NCI-H2171 (cell line): Measurements from ENCODE around the gene KRT6A.
"Not testable (repeated sequence)": the region's sequence is repeated elsewhere in the genome, so short reads cannot be mapped to it uniquely, and the experiment has no call there.

Source experiments
- DNase-seq: peaks from one replicate; lab custom pipeline; 2025; lab: John Stamatoyannopoulos, UW

KRT6A gene

GRCh38 chr12:52458861-52459260 lies 34.2 kb downstream of the KRT6A start:
- DNase-seq, result no peak

- DNase-seq, result no peak
Measured at GRCh38 chr12:52455821-52456220, 37.2 kb downstream of the KRT6A start.

- no peak for DNase-seq
Measured at GRCh38 chr12:52454411-52455201, 38.5 kb downstream of the KRT6A start.

DNA sequence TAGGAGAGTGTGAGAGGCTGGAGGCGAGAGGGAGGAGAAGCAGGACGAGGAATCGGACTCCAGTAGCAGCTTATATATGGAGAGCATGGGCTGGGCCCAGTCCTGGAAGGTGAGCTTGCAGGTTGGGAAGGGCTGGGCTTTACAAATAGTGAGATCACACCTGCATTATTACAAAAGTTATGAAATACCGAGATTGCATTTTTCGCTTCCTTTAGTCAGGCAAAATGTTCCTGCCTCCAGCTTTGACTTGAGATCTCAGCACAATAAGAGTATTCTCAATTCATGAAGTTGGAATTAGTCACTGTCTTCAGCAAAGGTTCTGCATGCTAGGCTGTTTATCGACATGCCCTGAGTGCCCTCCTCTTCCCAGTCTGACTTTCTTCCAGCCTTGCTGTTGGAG lies 41.0 kb downstream of the KRT6A start, which contains the start of gene KRT6B:
KRT6B (minus strand) TSS at position 46 of the 400 bp plus-strand sequence. CDS start 68 bp downstream, outside the sequence.
- no peak for DNase-seq

- DNase-seq, result no peak
Measured at GRCh38 chr12:52448228-52448627, 44.8 kb downstream of the KRT6A start.

GRCh38 chr12:52447196-52447595 lies 45.9 kb downstream of the KRT6A start:
- not testable (repeated sequence) for DNase-seq

GRCh38 chr12:52446367-52447045 lies 46.6 kb downstream of the KRT6A start:
- no peak for DNase-seq

- no peak for DNase-seq
Measured at GRCh38 chr12:52445876-52446275, 47.2 kb downstream of the KRT6A start.

DNA sequence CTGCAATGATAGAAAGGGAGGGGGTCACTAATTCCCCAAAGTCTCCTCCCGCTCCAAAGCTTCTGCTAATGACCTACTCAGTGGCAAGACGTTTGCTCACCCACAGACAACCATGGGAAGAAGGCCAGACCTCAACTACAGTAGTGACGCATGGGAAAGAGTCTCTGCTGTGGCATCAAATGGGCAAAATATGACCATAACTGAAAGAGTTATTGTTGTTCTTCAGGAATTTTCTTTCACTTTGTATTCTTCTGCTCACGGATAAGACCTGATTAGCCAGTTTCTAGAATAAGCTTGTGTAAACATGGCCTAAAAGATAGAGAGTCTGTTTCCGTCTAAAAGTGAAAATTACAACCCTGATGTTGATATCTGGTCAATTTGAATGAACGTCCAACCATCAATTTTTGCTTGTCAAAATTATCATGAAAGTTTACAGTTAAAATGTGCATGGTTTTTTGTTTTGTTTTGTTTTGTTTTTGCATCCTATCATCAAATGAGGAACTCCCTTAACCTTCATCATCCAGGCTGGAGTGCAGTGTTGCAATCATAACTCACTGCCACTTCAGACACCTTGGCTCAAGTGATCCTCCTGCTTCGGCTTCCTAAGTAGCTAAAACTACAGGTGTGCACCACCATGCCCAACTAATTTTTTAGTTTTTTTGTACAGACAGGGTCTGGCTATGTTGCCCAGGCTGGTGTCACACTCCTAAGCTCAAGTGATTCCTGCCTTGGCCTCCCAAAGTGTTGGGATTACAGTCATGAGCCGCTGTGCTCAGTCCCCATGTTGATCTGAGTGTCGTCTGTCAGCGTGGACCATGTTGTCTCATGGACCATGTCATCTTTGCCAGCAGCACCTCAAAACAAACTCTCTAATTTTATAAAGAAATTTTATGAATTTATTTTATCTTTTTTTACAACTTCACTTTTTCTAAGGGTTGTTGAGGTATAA lies 48.1 kb downstream of the KRT6A start:
- no peak for DNase-seq

DNA sequence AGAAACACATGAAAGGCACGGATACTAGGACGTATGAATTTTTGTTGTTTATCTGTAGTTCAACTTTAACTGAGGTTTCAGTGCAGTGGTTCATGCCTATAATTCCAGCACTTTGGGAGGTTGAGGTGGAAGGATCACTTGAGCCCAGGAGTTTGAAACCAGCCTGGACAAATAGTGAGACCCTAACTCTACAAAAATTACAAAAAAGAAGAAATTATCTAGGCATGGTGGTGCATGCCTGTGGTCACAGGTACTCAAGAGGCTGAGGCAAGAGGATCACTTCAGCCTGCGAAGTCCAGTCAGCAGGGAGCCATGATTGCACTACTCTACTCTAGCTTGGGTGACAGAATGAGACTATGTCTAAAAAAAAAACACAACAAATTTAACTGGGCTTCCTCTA lies 49.1 kb downstream of the KRT6A start:
- DNase-seq, result no peak

GRCh38 chr12:52442600-52443061 lies 50.4 kb downstream of the KRT6A start:
- no peak for DNase-seq

- DNase-seq, result no peak
Measured at GRCh38 chr12:52441320-52441911, 51.6 kb downstream of the KRT6A start.

DNA sequence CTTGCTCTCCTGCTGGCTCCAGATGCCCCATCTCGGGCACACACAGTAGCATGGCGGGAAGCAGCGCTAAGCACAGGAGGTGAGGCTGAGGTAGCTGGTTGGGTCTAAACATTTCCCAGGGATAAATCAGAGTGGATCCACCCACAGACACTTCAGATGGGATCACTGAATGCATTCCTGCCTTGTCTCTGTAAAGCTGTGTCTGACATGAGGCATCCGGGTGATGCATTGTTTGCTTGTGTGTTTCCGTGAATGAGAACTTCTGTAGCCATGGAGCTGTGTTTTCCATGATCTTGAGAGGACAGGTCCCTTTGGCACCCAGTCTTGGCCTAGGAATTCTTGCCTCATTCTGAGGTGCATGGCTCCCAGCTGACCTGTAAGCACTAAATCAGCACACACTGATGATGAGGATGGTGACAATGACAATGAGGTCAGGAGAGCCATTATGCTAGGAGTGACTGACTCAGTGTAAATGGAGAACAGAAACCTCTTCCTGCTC lies 52.2 kb downstream of the KRT6A start:
- no peak for DNase-seq

- no peak for DNase-seq
Measured at GRCh38 chr12:52439845-52440244, 53.2 kb downstream of the KRT6A start.

DNA sequence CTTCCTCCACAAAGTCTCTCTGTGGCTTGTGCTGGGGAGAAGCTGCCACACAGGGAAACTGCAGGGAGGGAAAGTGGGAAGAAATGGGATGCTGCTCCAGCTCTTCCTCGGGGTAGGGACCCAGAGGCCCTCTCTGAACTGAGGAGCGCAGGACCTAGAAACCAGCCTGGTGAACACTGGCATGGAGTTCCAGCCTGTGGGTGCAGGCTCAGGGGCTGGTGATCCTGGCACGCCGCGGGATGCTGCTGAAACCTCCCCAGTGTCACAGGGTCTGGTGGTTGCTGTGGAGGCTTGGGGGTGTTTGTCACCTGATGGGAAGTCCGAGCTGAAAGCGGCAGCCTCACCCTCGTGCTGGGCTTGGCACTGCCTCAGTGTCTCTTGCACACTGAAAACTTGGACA lies 53.6 kb downstream of the KRT6A start:
- no peak for DNase-seq

GRCh38 chr12:52438305-52439301 lies 54.5 kb downstream of the KRT6A start:
- DNase-seq, result no peak

GRCh38 chr12:52437508-52437907 lies 55.5 kb downstream of the KRT6A start:
- no peak for DNase-seq
